Measurements from ENCODE around the gene TGFBRAP1.

TGFBRAP1 gene

DNA sequence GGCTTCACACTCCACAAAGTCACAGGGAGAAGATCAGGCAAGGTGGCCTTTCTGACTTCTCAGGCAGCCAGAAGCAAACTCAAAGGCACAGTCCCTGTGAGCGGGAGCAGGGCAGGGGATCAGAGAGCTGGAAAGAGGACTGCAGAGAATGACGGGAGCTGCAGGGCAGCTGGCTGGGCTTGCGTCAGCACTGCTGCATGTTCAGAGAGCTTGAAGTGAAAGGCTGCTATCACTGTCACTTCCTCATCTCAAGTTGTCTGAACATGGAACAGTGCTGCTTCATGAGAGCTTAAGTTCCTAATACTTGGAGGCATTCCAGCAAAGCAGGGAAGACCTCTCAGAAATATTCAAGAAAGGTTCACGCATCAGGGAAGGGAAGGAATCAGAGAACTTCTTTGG, 20.4 kb downstream of the TGFBRAP1 start:
- DNase-seq, result no peak

GRCh38 chr2:105308382-105309146, 21.0 kb downstream of the TGFBRAP1 start:
- no peak for DNase-seq

- DNase-seq, result no peak
Observed at GRCh38 chr2:105307962-105308361, 21.6 kb downstream of the TGFBRAP1 start.

DNA sequence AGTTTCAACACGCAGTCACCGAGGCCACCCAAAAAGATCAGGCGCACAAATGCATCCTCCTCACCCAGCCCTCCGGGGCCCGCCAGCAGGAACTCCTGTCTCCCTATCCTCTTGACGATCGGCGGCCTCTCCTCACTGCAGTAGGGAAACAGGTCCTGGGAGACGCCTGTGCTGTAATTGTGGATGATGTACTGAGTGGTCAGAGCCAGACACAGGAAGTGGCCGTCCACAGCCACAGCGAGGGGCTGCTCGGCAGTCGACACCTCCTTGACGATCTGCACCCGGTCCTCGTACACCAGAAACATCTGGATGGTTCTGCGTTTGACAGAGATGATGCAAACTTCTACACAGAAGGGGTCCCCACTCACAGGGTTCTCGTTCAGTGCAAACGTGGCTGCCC, 22.0 kb downstream of the TGFBRAP1 start:
- DNase-seq, result no peak

- no peak for DNase-seq
Observed at GRCh38 chr2:105307146-105307545, 22.4 kb downstream of the TGFBRAP1 start.

DNA sequence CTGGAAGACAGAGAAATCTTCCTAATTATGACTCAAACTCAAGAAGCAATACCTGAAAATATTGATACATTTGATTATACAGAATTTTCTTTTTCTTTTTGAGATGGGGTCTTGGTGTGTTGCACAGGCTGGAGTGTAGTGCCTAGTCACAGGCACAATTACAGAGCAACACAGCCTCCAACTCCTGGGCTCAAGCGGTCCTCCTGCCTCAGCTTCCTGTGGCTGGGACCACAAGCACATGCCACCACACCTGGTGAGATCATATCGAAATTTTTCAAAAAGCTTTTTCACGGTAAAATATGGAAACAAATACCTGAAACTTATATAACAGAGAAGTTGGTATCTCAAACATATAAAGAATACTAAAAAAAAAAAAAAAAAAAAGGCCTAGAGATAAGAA, 27.9 kb downstream of the TGFBRAP1 start:
- DNase-seq, result no peak

- DNase-seq, result no peak
Observed at GRCh38 chr2:105299290-105299689, 30.2 kb downstream of the TGFBRAP1 start.

DNA sequence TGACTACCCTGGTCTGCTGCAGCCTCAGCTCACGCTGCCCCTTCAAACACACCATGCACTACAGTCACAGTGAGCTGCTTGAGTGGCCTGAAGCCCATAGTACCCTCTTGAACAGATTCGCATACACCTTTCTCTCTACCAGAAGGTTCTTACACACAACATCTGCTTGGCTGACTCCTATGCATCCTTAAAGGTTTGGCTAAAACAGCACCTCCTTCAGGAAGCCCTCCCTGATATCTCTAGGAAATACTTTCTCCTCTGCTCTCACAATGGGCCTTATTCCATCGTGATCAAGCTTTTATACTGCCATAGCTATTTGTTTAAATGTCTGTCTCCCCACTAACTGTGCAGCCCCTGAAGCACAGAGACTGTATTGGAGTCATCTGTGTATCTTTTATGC, 31.5 kb downstream of the TGFBRAP1 start:
- no peak for DNase-seq

DNA sequence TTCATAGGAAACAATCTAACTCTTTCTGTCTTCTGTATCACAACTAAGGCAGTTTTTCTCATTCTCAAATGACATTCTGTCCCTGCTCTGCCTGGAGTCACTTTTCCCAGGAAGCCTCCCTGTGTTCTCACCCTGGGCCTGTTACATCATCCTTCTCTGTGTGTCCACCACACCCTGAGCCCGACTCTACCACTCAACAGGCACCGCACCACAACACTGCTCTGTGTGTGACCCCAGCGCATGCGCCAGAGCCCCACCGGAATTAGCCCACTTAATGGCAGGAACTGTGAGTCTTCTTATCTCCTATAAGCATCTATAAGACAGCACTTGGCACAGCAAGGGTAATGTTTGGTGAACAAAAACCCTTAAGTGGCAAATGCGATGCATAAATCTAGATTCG, 32.3 kb downstream of the TGFBRAP1 start:
- no peak for DNase-seq

DNA sequence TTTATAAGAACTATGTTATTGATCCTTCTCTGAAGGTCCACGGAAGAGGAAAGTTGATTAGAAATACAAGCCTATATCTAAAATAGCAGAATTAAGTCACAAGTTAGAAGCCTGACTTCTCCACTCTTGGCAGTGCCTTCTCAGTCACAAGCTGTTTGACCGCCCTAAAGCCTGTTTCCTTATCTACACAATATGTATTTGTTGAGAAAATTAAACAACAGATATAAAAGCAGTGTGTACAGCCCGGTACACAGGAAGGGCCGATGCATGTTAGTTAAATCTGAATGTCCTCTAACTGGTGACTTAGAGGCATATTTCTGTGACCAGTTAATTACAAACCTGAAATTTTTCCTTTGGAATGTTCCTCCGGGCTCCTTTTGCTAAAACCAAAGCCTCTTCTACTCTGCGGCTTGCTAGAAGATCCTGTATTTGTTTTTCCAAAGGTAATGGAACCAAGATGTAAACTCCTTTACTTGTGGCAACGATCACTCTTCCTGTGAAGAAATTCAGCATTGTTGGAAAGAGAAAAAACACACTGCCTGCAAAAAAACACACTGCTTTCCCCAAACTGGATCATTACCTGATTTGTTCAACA, 33.4 kb downstream of the TGFBRAP1 start:
- DNase-seq, result no peak

- peak; percentile 44 for DNase-seq
Observed at GRCh38 chr2:105294844-105295481, 34.6 kb downstream of the TGFBRAP1 start.

- DNase-seq, result no peak
Observed at GRCh38 chr2:105294046-105294445, 35.5 kb downstream of the TGFBRAP1 start.

- DNase-seq, result no peak
Observed at GRCh38 chr2:105291981-105292380, 37.6 kb downstream of the TGFBRAP1 start.

DNA sequence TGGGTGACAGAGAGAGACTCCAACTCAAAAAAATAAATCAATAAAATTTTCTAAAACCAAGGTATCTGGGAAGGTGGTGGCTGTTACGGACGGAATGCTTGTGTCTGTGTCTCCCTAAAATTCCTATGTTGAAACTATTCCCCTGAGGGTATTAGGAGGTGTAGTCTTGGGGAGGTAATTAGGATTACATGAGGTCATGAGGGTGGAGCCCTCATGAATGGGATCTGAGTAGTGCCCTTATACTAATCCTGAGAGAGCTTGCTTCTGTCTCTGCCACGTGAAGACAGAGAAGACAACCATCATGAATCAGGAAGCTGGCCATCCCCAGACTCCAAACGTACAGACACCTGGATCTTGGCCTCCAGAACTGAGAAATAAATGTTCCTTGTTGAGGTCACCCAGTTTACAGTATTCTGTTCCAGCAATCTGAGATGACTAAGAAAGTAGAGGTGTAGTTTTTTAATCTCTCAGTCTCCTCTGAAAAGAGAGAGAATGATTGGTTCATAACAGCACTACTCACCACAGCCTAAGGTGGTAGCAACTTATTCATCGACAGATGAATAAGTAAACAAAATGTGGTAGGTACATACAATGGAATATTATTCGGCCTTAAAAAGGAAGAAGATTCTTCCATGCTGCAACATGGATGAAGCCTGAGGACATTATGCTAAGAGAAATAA, 38.4 kb downstream of the TGFBRAP1 start:
- peak; percentile 6 for DNase-seq

- DNase-seq, result no peak
Observed at GRCh38 chr2:105288133-105288532, 41.4 kb downstream of the TGFBRAP1 start.

GRCh38 chr2:105287692-105288091, 41.8 kb downstream of the TGFBRAP1 start:
- DNase-seq, result no peak

GRCh38 chr2:105283532-105283931, 46.0 kb downstream of the TGFBRAP1 start:
- DNase-seq, result no peak

DNA sequence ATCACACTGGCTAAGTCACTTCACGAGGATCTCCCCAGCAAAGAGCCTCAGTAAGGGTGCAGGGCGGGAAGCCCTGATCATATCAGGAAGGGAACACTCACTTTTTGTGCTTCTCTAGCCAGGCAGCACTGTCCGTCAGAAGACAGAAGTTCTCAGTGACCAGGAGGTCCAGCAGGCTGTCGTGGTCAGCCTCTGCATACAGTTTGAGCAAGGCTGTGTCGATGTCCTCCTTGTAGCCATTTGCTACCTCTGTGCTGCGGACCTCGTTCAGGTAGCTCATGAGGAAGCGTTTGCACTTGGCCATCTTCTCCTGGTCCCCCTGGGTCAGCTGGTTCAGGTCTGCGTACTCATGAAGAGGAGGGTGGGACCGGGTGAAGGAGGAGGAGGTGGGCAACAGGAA, 49.3 kb downstream of the TGFBRAP1 start:
- no peak for DNase-seq

DNA sequence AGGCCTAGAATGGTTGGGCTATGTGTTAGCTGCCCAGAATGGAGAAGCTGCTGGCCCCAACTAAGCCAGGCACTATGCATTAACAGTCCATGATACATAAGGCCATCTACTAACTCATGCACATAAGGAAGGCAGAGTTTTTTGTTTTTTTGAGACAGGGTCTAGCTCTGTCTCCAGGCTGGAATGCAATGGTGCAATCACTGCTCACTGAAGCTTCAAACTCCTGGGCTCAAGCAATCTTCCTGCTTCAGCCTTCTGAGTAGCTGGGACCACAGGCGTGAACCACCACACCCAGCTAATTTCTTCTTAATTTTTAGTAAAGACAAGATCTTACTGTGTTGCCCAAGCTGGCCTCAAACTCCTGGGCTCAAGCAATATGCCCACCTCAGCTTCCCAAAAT, 50.4 kb downstream of the TGFBRAP1 start:
- DNase-seq, result no peak

DNA sequence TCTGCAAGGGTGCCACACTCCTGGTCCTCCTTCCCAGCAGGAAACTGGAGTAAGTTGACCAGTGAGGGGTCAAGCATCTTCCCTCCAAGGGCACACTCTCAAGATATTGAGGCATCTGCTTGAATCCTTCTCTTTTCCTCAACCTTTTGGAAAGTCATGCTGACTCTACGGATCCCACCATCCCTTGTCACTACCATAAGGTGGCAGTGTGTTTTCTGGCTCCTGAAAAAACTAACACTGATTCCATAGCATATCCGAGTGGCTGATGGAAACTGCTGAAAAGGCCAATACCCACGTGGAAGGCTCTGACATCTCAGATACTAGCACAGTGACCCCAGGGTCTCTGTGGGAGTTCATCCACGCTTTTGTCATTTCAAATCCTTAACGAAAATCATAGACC, 50.9 kb downstream of the TGFBRAP1 start:
- no peak for DNase-seq

DNA sequence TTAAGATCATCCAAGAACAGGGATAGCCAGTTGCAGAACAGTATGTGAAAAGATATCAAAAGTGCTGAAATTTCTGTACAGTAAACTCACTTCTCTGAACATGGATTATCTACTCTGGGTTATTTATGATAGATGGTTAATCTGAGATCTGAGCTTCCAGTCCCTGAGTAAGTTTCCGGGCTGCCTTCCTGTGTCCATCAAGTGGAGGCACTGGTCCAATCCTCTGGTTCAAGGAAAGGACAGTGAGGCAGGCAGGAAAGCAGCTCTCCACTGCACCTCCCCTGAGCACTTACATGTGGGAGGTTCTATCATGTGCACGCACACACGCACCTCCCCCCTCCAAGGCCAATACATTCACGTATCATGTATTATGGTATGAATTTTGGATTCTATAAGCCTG, 55.5 kb downstream of the TGFBRAP1 start:
- DNase-seq, result peak; percentile 15

DNA sequence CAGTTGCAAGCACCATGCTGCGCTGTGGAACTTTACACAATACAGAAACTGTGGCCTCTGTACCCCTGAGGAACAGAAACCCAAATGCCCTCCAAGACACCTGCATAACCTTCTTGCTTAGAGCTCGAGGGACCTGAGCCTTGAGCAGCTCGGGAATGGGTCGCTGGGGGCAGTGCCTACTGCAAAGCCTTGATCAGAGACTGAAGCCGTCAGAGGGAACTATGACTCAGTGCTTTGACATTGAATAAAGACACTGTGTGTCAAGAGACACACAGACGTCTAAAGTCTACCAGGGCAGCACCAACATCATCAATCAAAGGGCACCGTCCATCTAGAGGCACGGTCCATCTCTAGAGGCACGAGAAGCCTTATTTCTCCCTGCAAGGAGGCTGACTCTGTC, 57.4 kb downstream of the TGFBRAP1 start:
- no peak for DNase-seq

DNA sequence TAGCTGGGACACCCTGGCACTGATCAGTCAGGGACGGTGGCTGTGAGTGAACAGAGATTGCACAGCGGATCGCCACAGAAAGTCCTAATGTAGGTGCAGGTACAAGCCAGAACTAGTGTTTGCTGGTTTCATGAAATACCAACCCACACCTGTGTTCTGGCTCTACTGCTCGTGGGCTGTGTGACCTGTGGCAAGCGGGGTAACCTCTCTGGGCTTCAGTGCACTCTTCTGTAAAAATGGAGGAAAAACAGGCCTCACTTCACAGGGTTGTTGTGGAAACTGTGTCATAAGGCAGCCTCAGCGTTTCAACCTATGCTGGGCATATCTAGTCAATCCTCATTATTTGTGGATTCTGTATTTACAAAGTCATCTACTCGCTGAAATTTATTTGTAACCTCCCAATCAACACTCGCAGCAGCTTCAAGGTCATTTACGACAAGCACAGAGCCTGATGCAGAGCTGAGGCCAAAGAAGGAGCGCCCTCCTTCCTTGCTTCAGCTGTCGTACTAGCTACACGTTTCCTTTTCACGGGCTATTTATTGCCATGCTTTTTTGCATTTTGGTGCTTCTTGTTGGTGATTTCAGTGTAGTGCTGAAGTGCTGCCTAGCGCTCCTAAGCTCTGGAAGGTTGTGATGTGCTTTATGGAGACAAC, 58.0 kb downstream of the TGFBRAP1 start:
- DNase-seq, result no peak
